Ovary (tissue), 9 donors: ENCODE results near the gene NKAIN2. TPM values are rescaled to one million over a fixed set of nuclear protein-coding genes. Genes with fewer than 3 reads are reported as not detected.

Experiments
- DNase-seq, 5 donors: peaks; one replicate each; pipeline ENCODE4 v3.0.0-alpha.2; 2019 to 2020
- H3K27ac ChIP-seq, 2 donors: fragments of 200-600 bp; one replicate each; pipeline versions ENCODE4 v1.5.1 to v1.8.0; 2019 to 2022
- H3K27me3 ChIP-seq: fragments of 200-600 bp; one replicate; pipeline ENCODE4 v1.8.0; 2022
- H3K36me3 ChIP-seq: fragments of 200-600 bp; sonication (generic); one replicate; pipeline ENCODE4 v1.5.1; 2019
- H3K4me1 ChIP-seq: one replicate; pipeline ENCODE4 v1.8.1; 2013; ENCODE audit warnings: mild to moderate bottlenecking, moderate library complexity; ENCODE audit not compliant: insufficient read depth
- H3K4me3 ChIP-seq: fragments of 200-600 bp; sonication (generic); one replicate; pipeline ENCODE4 v1.5.1; 2017
- H3K9me3 ChIP-seq, 2 donors: fragments of 200-600 bp in 1 of 2; sonication (generic) in 1 of 2; one replicate each; pipeline versions ENCODE4 v1.5.1 to v1.8.1; 2013 to 2019; ENCODE audit warnings: mild to moderate bottlenecking in 1 of 2, moderate library complexity in 1 of 2
- CTCF ChIP-seq, 3 donors: fragments of 450-650 bp in 2 of 3; fragments of 200-600 bp in 1 of 3; IDR thresholded peaks; one replicate each; pipeline versions ENCODE4 v1.5.1 to v1.8.0; 2016 to 2022; ENCODE audit warnings: antibody characterized with exemption in 3 of 3, mild to moderate bottlenecking in 1 of 3
- EP300 ChIP-seq: sonication (generic); formaldehyde crosslinking; IDR thresholded peaks from one replicate; pipeline ENCODE4 v1.6.1; 2017; ENCODE audit warnings: antibody characterized with exemption
- POLR2A ChIP-seq: fragments of 450-650 bp; IDR thresholded peaks from one replicate; pipeline ENCODE4 v1.6.1; 2017; ENCODE audit warnings: antibody characterized with exemption, mild to moderate bottlenecking, moderate library complexity
- WGBS, 3 donors: extraction: QIAGEN DNeasy Blood & Tissue Kit in 1 of 3; methylation state at CpG; one replicate each; pipeline versions ENCODE4 v1.1.5 to v1.1.7; 2013 to 2017; 5-methylcytosine and 5-hydroxymethylcytosine counted together
- intact Hi-C, 4 donors: fragments of 100-400 bp; cut with DNase I; formaldehyde crosslinking; loops; one replicate each; pipeline versions ENCODE4 v1.11.0 to v1.15.1; 2022 to 2023
- polyA plus RNA-seq, 2 donors: library from polyadenylated mRNA; stranded (reverse); fragments of 200-250 nt in 1 of 2; fragments of 350-450 nt in 1 of 2; fragmentation: Illumina TruSeq in 1 of 2; extraction: RNeasy Lipid Tissue Mini Kit (QIAGEN cat#74804) in 1 of 2; gene quantifications; one replicate each; pipeline ENCODE4 v1.2.3, GENCODE V29; 2013 to 2014
- total RNA-seq, 7 donors: library from RNA; depleted of rRNA in 2 of 7; stranded (reverse); fragments of >200 nt in 2 of 7; fragmentation: NEBNext Ultra II Directional in 3 of 7; extraction: Animal tissue kit (Norgen Biotek cat#: 25700) in 3 of 7; gene quantifications; one replicate each; pipeline versions ENCODE4 v1.1.0 to v1.2.4, GENCODE V29; 2016 to 2023
- donor health status: DM: no; HTN: no; CAD: no; lungs with moderate emphysema.
- donor health status: DM: no; HTN: no; CAD: no.
- donor health status: Bipolar disorder and iron deficiency.
- donor health status: DM: yes; HTN: yes; CAD: no.
- donor health status: DM: no; HTN: no; CAD: no.
- donor health status: DM: yes; HTN: yes; CAD: no.

Gene NKAIN2
- total and polyA plus RNA-seq, 9 donors: 0.13 to 1.0 (median 0.40) TPM; not detected in 4

- H3K27ac ChIP-seq: no peak overlapping the region
- intact Hi-C loops: loop anchor here in 1 of 4 donors (5.0 kb wide), 1 partner anchor 245 kb away; no protein-coding TSS in a partner anchor
- H3K36me3 ChIP-seq: no peaks in the 10 kb centered on the region
- no peaks in the 10 kb centered on the region for H3K4me1 ChIP-seq
- DNase-seq: no peak
- H3K27me3 ChIP-seq: no peaks in the 10 kb centered on the region
- TF ChIP-seq CTCF (IDR thresholded peaks at IDR 0.05): no peak
- no peak for TF ChIP-seq POLR2A
- no peak for TF ChIP-seq EP300
- 0 to 84% (median 37%) methylated on average over 1 of the region's 1 CpG for WGBS, 3 donors
- no peak overlapping the region for H3K4me3 ChIP-seq
- no peaks in the 10 kb centered on the region for H3K9me3 ChIP-seq
These were observed 1063.5 kb downstream of the NKAIN2 start for GRCh38 chr6:124867121-124867520.

- no peaks in the 10 kb centered on the region for H3K27me3 ChIP-seq
- no peaks in the 10 kb centered on the region for H3K4me1 ChIP-seq
- no peak overlapping the region for H3K27ac ChIP-seq
- intact Hi-C loops: loop anchor here in 1 of 4 donors (5.0 kb wide), 1 partner anchor 244 kb away; no protein-coding TSS in a partner anchor
- H3K9me3 ChIP-seq: no peaks in the 10 kb centered on the region
- no peak for DNase-seq
- 19 to 34% (median 23%) methylated on average over 1 of the region's 1 CpG for WGBS, 3 donors
- TF ChIP-seq POLR2A (no peak), EP300 (no peak), CTCF (IDR thresholded peaks at IDR 0.05) (no peak)
- H3K4me3 ChIP-seq: no peak overlapping the region
- no peaks in the 10 kb centered on the region for H3K36me3 ChIP-seq
These were observed 1064.8 kb downstream of the NKAIN2 start for GRCh38 chr6:124868481-124868880.

GRCh38 chr6:124869416-124869815, 1065.8 kb downstream of the NKAIN2 start:
- Histone ChIP-seq H3K4me1 (no peaks in the 10 kb centered on the region), H3K4me3 (no peak overlapping the region), H3K9me3 (no peaks in the 10 kb centered on the region), H3K27me3 (no peaks in the 10 kb centered on the region), H3K36me3 (no peaks in the 10 kb centered on the region), H3K27ac (no peak overlapping the region)
- DNase-seq: no peak
- intact Hi-C loops: loop anchor here in 1 of 4 donors (5.0 kb wide), 1 partner anchor 243 kb away; no protein-coding TSS in a partner anchor
- WGBS, 3 donors: 67 to 81% (median 70%) methylated on average over 2 of the region's 2 CpGs
- TF ChIP-seq EP300 (no peak), CTCF (IDR thresholded peaks at IDR 0.05) (no peak), POLR2A (no peak)

GRCh38 chr6:124870611-124871459, 1067.2 kb downstream of the NKAIN2 start:
- no peak for TF ChIP-seq EP300
- peak; percentile 22 to 63 (median 51) for TF ChIP-seq CTCF (IDR thresholded peaks at IDR 0.05)
- TF ChIP-seq POLR2A: no peak
- DNase-seq: no peak
- intact Hi-C loops: loop anchor here in 3 of 4 donors (2.0 to 5.0 kb wide), 2 partner anchors 241 to 244 kb away; no protein-coding TSS in a partner anchor
- 21 to 37% (median 27%) methylated on average over 4 of the region's 4 CpGs for WGBS, 3 donors
- H3K27ac ChIP-seq: no peak overlapping the region
- H3K4me1 ChIP-seq: no peaks in the 10 kb centered on the region
- H3K9me3 ChIP-seq: no peaks in the 10 kb centered on the region
- no peaks in the 10 kb centered on the region for H3K27me3 ChIP-seq
- H3K36me3 ChIP-seq: no peaks in the 10 kb centered on the region
- no peak overlapping the region for H3K4me3 ChIP-seq
